Omental fat pad (tissue), 4 donors: ENCODE results near the gene SMARCD2. TPM values are rescaled to one million over a fixed set of nuclear protein-coding genes. Genes with fewer than 3 reads are reported as not detected.
"Not testable (repeated sequence)": the region's sequence is repeated elsewhere in the genome, so short reads cannot be mapped to it uniquely, and the experiment has no call there.

Source experiments
- ATAC-seq: fragments of 150-250 bp; one replicate; pipeline ENCODE4 v1.9.1; 2016; ENCODE audit warnings: mild to moderate bottlenecking, moderate library complexity; ENCODE audit not compliant: low FRiP score
- DNase-seq: peaks from one replicate; pipeline ENCODE4 v3.0.0-alpha.2; 2019; ENCODE audit warnings: low spot score
- total RNA-seq, 4 donors: library from RNA; depleted of rRNA; stranded (reverse); fragments of >200 nt; gene quantifications; one replicate each; pipeline ENCODE4 v1.1.0, GENCODE V29; 2016
- TF ChIP-seq, protein P1 (sequence below), 3 donors: fragments of 450-650 bp; IDR thresholded peaks; one replicate each; pipeline ENCODE4 v1.5.1; 2016 to 2017; ENCODE audit warnings: antibody characterized with exemption in 3 of 3, mild to moderate bottlenecking in 3 of 3, moderate library complexity in 2 of 3

Gene SMARCD2
- total RNA-seq, 4 donors from 2014 or later: 77.5 to 246 (median 109) TPM

DNA sequence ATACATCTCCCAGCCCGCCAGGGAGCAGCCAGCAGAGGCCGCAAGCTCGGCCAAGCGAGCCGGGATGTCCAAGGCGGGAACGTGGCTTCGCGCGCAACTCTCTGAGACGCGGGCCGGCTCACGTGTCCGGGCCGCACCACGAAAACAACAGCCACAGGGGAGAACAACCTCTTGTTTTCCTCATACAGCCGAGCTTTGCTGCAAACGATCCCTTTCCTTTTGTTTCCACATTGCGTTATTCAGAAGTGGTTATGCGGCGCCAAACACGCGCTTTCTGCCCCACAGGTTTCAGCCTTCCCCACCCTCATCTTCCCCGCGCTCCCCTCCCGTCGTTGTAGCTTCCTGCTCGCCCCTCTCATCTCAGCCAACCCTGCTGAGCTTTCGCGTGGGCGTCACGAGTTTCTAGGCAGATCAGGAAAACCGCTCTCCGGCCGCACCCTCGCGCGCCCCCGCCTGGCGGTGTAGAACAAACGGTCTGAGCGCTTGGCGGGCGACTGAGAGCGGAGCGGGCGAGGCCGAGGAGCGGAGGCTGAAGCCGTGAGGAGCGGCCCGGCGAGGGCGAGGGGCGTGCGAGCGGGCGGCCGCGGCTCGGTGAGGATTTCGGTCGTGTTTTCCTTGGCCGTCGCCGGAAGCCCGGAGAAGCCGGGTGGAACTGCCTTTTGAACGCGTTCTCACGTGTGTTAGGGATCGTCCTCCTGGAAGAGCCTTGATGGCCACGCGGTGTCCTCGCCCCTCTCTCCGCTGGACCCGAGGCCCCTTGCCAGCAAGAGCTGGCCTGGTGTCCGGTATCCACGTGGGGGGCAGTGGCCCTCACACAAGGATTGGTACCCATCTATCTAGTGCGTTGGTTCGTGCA is 6.6 kb upstream of the SMARCD2 start:
- ATAC-seq (peak; percentile 91), DNase-seq (peak; percentile 91)
- TF ChIP-seq, protein P1, sequence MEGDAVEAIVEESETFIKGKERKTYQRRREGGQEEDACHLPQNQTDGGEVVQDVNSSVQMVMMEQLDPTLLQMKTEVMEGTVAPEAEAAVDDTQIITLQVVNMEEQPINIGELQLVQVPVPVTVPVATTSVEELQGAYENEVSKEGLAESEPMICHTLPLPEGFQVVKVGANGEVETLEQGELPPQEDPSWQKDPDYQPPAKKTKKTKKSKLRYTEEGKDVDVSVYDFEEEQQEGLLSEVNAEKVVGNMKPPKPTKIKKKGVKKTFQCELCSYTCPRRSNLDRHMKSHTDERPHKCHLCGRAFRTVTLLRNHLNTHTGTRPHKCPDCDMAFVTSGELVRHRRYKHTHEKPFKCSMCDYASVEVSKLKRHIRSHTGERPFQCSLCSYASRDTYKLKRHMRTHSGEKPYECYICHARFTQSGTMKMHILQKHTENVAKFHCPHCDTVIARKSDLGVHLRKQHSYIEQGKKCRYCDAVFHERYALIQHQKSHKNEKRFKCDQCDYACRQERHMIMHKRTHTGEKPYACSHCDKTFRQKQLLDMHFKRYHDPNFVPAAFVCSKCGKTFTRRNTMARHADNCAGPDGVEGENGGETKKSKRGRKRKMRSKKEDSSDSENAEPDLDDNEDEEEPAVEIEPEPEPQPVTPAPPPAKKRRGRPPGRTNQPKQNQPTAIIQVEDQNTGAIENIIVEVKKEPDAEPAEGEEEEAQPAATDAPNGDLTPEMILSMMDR (IDR thresholded peaks at IDR 0.05): peak in 1 of 3 donors; percentile 23

DNA sequence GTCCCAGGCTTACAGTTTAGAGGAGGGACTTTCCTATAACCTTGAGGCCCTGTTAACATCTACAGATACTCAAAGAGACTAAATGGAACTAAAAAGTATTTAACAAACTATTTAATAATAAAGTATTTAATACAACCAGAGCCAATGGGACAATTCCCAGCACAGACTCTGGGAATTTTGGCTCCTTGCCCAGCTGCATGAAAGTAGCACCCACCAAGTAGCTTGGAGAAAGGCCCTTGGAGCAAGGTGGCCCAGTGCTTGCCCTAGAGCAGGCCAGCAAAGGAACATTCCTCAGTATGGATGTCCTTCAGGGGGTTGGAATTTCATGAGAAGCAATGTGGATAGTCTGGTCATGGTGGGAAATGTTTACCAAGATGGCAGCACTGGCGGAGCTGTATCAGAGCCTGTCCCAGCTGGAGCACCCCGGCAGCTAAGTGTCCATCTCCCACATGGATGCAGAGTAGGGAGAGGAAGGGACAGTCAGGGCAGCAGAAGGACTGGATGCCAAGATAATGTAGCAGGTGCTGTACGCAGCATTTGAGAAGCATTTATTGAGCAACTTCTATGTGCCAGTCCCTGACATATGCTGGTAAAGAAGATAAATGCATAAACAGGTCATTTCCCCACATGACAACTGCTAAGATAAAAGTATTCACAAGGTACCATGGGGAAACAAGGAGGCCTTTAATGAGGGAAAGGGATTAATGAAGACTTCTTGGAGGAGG is 5.2 kb upstream of the SMARCD2 start:
- DNase-seq: no peak
- TF ChIP-seq, protein P1 (IDR thresholded peaks at IDR 0.05): no peak

DNA sequence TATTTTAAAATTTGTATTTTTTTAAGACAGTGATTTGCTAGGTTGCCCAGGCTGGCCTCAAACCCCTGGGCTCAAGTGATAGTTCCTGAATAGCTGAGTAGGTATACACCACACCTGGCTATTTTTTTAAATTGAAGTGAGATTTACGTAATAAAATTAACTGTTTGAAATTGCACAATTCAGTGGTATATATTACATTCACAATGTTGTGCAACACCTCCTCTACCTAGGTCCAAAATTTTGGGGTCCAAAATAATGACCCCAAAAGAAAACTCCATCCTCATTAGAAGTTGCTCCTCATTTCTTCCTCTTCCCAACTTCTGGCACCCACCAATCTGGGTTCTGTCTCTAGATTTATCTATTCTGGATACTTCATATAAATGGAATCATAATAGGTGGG is 3.0 kb upstream of the SMARCD2 start:
- DNase-seq (no peak), ATAC-seq (no peak)
- TF ChIP-seq, protein P1 (IDR thresholded peaks at IDR 0.05): no peak

More for the DNA sequence above, 5.2 kb upstream of the SMARCD2 start:
- ATAC-seq: no peak

DNA sequence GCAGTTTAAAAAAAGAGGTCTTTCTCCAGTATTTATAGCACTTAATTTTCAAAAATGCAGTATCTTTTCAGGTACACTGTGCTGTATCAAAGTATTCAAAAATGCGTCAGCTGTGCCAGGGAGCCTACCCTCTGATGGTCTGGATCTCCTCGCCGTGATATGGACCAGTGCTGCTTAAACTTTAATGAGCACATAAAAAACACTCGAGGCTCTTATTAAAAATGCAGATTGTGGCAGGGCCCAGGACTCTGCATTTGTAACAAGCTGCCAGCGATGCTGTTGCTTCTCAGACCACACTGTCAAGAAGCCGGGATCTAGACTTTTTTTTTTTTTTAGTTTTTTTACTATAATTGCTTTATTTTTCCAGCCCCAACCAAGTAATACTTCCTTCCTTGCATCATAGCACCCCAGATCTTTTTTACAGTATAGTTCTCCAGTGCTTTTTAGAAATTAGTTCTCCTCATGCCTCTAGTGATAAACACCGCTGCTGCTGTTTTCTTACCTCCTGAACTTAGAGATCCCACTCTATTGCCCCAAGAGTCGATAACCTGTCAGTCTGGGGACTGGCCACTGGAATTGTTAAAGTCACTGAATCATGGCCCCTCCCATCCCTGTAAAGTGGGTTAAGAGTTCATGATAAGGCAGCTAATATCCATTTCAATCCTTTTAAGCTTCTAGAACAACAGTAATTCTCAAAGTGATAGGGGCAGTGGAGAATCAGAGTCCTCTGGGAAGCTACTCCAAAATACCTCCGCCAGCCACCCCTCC is 1.6 kb upstream of the SMARCD2 start:
- ATAC-seq: no peak
- TF ChIP-seq, protein P1 (IDR thresholded peaks at IDR 0.05): no peak
- no peak for DNase-seq

DNA sequence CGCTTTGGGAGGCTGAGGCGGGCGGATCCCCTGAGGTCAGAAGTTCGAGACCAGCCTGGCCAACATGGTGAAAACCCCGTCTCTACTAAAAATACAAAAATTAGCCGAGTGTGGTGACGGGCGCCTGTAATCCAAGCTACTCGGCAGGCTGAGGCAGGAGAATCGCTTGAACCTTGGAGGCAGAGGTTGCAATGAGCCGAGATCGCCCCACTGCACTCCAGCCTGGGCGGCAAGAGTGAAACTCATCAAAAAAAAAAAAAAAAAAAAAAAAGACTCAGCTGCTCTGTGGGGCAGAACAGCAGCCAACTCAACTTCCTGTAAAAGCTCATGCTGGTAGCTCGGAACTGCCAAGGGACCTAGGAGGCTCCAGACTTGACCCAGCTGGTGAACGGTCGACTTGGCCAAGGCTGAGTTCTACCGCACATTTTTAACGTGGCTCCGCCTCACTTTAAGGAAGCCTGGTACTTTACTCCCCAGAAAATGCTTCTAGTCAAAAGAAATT is 953 bp upstream of the SMARCD2 start:
- ATAC-seq, DNase-seq: not testable (repeated sequence)

DNA sequence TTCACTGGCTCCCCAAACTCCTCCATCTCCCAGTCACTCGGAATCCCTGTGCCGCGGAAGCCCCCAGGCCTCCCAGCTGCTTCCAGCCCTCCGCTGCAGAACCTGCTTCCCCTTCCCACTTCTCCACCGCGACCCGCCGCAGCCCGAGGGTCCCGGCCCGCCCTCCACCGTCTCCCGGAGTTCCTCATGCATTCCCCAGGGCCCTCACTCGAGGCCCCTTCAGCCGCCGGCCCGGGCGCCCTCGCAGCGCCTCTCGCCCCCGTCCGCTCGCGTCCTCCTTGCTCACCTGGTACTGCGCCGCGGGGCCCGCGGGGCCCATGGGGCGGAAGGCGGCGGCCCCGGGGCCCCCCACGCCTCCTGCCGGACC is 329 bp downstream of the SMARCD2 start:
- TF ChIP-seq, protein P1 (IDR thresholded peaks at IDR 0.05): no peak
- no peak for DNase-seq
- peak; percentile 7 for ATAC-seq
